ENCODE data around the gene RNF213. TPM values are rescaled to one million over a fixed set of nuclear protein-coding genes. Genes with fewer than 3 reads are reported as not detected.

RNF213 gene
- total RNA-seq, 2 donors from 2014 or later: 150 to 174 TPM

DNA sequence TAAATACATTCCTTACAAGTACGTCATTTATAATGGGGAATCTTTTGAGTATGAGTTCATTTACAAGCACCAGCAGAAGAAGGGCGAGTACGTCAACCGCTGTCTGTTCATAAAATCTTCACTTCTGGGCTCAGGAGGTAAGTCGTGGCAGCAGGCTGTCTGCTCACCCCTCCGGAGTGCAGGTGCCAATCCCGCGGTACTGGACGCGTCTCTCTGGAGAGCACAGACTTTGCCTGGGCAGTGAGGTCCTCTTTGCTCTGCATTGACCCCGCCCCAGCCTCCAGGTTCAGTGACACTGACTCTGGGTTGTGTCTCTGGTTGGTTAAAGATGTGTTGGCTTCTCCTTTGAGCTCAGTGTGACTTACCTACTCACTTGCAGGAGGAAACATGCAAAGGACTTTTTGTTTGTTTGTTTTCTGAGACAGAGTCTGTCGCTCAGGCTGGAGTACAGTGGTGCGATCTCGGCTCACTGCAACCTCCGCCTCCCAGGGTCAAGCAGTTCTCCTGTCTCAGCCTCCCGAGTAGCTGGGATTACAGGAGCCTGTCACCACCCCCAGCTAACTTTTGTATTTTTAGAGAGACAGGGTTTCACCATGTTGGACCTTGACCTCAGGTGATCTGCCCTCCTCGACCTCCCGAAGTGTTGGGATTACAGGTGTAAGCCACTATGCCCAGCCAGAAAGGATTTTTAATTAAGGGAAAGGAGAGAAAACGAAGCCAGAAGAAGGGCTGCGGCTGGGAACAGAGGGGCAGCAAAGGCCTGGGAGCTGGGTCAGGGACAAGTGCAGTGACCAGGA lies 31.2 kb downstream of the RNF213 start:
- Histone ChIP-seq H3K36me3 (peaks cover 70% of the 10 kb centered on the region), H3K27ac (no peak overlapping the region), H3K4me3 (no peak overlapping the region), H3K4me1 (ENCODE audit: control insufficient read depth in 1 of 2, low read depth in 2 of 2) (no peaks in the 10 kb centered on the region), H3K9me3 (no peaks in the 10 kb centered on the region), H3K27me3 (replicated peaks; ENCODE audit: insufficient read depth) (no peaks in the 10 kb centered on the region)
- ATAC-seq (ENCODE audit: insufficient number of reproducible peaks, low FRiP score, low read depth) (no peak), DNase-seq (ENCODE audit: low spot score) (no peak)
- no peak for TF ChIP-seq CTCF (IDR thresholded peaks at IDR 0.05)

GRCh38 chr17:80292521-80292971 lies 31.9 kb downstream of the RNF213 start:
- H3K36me3 ChIP-seq: peaks cover 75% of the 10 kb centered on the region
- no peaks in the 10 kb centered on the region for H3K9me3 ChIP-seq
- no peak overlapping the region for H3K4me3 ChIP-seq
- no peak overlapping the region for H3K27ac ChIP-seq
- ATAC-seq (ENCODE audit: insufficient number of reproducible peaks, low FRiP score, low read depth): no peak
- DNase-seq (ENCODE audit: low spot score): no peak
- no peak for TF ChIP-seq CTCF (IDR thresholded peaks at IDR 0.05)
- H3K4me1 ChIP-seq (ENCODE audit: control insufficient read depth in 1 of 2, low read depth in 2 of 2): no peaks in the 10 kb centered on the region
- no peaks in the 10 kb centered on the region for H3K27me3 ChIP-seq (replicated peaks; ENCODE audit: insufficient read depth)

DNA sequence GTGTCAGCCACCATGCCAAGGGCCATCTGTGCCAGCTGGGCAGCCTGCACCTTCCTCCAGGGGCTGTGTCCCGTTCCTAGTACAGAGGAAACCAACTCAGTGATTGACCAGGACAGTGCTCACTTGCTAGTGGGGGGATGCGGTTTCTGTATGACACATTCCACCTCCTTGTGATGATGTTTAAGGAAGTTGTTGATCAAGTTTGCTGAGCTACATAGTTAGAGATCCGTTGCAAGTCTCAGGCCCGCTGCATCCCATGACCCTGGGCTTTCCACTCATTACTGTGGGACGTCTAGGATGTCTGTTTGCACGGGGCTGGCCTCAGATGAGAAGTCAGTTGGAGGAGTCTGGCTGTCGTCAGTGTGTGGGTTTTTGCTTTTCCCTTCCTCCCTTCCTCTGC lies 33.6 kb downstream of the RNF213 start:
- Histone ChIP-seq H3K36me3 (peaks cover 74% of the 10 kb centered on the region), H3K27me3 (replicated peaks; ENCODE audit: insufficient read depth) (no peaks in the 10 kb centered on the region), H3K27ac (no peak overlapping the region), H3K4me3 (no peak overlapping the region), H3K4me1 (ENCODE audit: control insufficient read depth in 1 of 2, low read depth in 2 of 2) (no peaks in the 10 kb centered on the region), H3K9me3 (no peaks in the 10 kb centered on the region)
- no peak for DNase-seq (ENCODE audit: low spot score)
- no peak for TF ChIP-seq CTCF (IDR thresholded peaks at IDR 0.05)
- ATAC-seq (ENCODE audit: insufficient number of reproducible peaks, low FRiP score, low read depth): no peak

GRCh38 chr17:80294653-80295052 lies 34.0 kb downstream of the RNF213 start:
- peaks cover 72% of the 10 kb centered on the region for H3K36me3 ChIP-seq
- no peaks in the 10 kb centered on the region for H3K27me3 ChIP-seq (replicated peaks; ENCODE audit: insufficient read depth)
- ATAC-seq (ENCODE audit: insufficient number of reproducible peaks, low FRiP score, low read depth) (no peak), DNase-seq (ENCODE audit: low spot score) (no peak)
- TF ChIP-seq CTCF (IDR thresholded peaks at IDR 0.05): no peak
- no peak overlapping the region for H3K4me3 ChIP-seq
- H3K4me1 ChIP-seq (ENCODE audit: control insufficient read depth in 1 of 2, low read depth in 2 of 2): no peaks in the 10 kb centered on the region
- no peaks in the 10 kb centered on the region for H3K9me3 ChIP-seq
- H3K27ac ChIP-seq: no peak overlapping the region

GRCh38 chr17:80295146-80295545 lies 34.5 kb downstream of the RNF213 start:
- Histone ChIP-seq H3K9me3 (no peaks in the 10 kb centered on the region), H3K27ac (no peak overlapping the region), H3K36me3 (peaks cover 76% of the 10 kb centered on the region), H3K4me3 (no peak overlapping the region), H3K27me3 (replicated peaks; ENCODE audit: insufficient read depth) (no peaks in the 10 kb centered on the region), H3K4me1 (ENCODE audit: control insufficient read depth in 1 of 2, low read depth in 2 of 2) (no peaks in the 10 kb centered on the region)
- TF ChIP-seq CTCF (IDR thresholded peaks at IDR 0.05): no peak
- ATAC-seq (ENCODE audit: insufficient number of reproducible peaks, low FRiP score, low read depth) (no peak), DNase-seq (ENCODE audit: low spot score) (no peak)
